Fibroblast of pulmonary artery (primary cell): ENCODE measurements around the gene LRRC4B.

Experiments
- DNase-seq: peaks from one replicate; pipeline ENCODE4 v3.0.0-alpha.2; 2010; ENCODE audit warnings: low read depth
- H3K4me3 ChIP-seq: replicated peaks from 2 replicates; pipeline ENCODE4 v1.5.1; 2011; ENCODE audit warnings: low read depth, mild to moderate bottlenecking, control low read depth, low read length, moderate library complexity
- CTCF ChIP-seq: IDR thresholded peaks from 2 replicates; pipeline ENCODE4 v1.5.1; 2011; ENCODE audit warnings: mild to moderate bottlenecking, control low read depth, low read length, inconsistent platforms; ENCODE audit errors: missing control alignments

LRRC4B gene

GRCh38 chr19:50485284-50485955 is 82.8 kb downstream of the LRRC4B start:
- no peak overlapping the region for H3K4me3 ChIP-seq
- TF ChIP-seq CTCF = no peak
- DNase-seq = no peak

- no peak for TF ChIP-seq CTCF
- DNase-seq = no peak
- H3K4me3 ChIP-seq = no peak overlapping the region
These were observed 85.3 kb downstream of the LRRC4B start for GRCh38 chr19:50482916-50483315.

- no peak for DNase-seq
- no peak for TF ChIP-seq CTCF
- H3K4me3 ChIP-seq = no peak overlapping the region
These were observed 85.9 kb downstream of the LRRC4B start for GRCh38 chr19:50482271-50482855.

GRCh38 chr19:50481351-50482149 is 86.7 kb downstream of the LRRC4B start:
- no peak for TF ChIP-seq CTCF
- DNase-seq = no peak

GRCh38 chr19:50480281-50481111 is 87.7 kb downstream of the LRRC4B start:
- no peak for TF ChIP-seq CTCF
- no peak overlapping the region for H3K4me3 ChIP-seq
- DNase-seq = no peak

More at GRCh38 chr19:50481351-50482149, 86.7 kb downstream of the LRRC4B start:
- no peak overlapping the region for H3K4me3 ChIP-seq

GRCh38 chr19:50479761-50480251 is 88.4 kb downstream of the LRRC4B start:
- no peak for TF ChIP-seq CTCF
- DNase-seq = no peak
- H3K4me3 ChIP-seq = no peak overlapping the region
